ENCODE data around the gene UNC79.

The UNC79 gene

DNA sequence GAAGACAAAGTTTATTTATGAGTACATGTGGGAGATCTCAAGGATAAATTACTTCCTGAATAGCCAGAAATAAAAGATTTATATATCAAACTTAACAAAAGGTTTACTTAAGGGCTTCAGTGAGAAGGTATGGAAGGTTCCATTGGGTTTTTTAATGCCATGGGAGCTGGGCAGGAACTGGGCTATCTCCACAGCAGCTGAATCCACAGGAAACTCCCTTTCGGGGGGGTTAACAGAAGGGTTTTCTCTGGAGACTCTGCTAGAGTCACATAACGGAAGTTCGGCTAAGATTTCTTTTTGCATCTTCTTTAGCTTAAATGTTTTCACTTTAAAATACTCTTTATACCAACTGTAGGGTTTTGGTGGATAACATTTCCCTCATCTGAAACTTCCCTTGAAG, 113.5 kb downstream of the UNC79 start:
- H3K23ac ChIP-seq (ENCODE audit: low read depth, low read length, poor library complexity) = no peak overlapping the region
- no peak overlapping the region for H2BK5ac ChIP-seq (ENCODE audit: low read length)
- no peaks in the 10 kb centered on the region for H3K27me3 ChIP-seq (ENCODE audit: control insufficient read depth in 3 of 3, insufficient read depth in 3 of 3, low read depth in 1 of 3, low read length in 3 of 3)
- H2BK12ac ChIP-seq (ENCODE audit: low read length) = no peak overlapping the region
- H3K79me1 ChIP-seq (ENCODE audit: low read depth, low read length) = no peaks in the 10 kb centered on the region
- no peaks in the 10 kb centered on the region for H3K4me1 ChIP-seq (ENCODE audit: control insufficient read depth in 2 of 2, insufficient read depth in 1 of 2, low read depth in 1 of 2, low read length in 2 of 2)
- WGBS, 2 donors (ENCODE audit: extremely low coverage in 2 of 2, insufficient read length in 2 of 2, insufficient replicate concordance in 1 of 2) = no CpG with 5 or more reads among the region's 3 CpGs
- H4K8ac ChIP-seq (ENCODE audit: low read depth, low read length) = no peak overlapping the region
- no peak overlapping the region for H3K27ac ChIP-seq (replicated peaks; ENCODE audit: low read length)
- no peak overlapping the region for H3K4ac ChIP-seq (ENCODE audit: low read length)
- no peak overlapping the region for H2BK15ac ChIP-seq (ENCODE audit: low read length)
- H2AFZ ChIP-seq (ENCODE audit: low read length) = no peak overlapping the region
- no peak for DNase-seq (ENCODE audit: low spot score)
- peaks cover 0 to 3% of the 10 kb centered on the region in 2 donors for H3K9me3 ChIP-seq (replicated peaks in 1 of 2; ENCODE audit: control insufficient read depth in 2 of 2, insufficient read depth in 1 of 2, low read depth in 1 of 2, low read length in 2 of 2)
- no peak overlapping the region for H3K4me3 ChIP-seq (ENCODE audit: low read length in 2 of 2)
- H3K18ac ChIP-seq (ENCODE audit: low read length) = no peak overlapping the region
- H3K9ac ChIP-seq (ENCODE audit: low read depth, low read length, poor library complexity) = no peak overlapping the region
- no peak overlapping the region for H3K14ac ChIP-seq (ENCODE audit: low read length)
- H2AK5ac ChIP-seq (ENCODE audit: low read depth, low read length) = no peak overlapping the region
- H2BK120ac ChIP-seq (ENCODE audit: low read depth, low read length) = no peak overlapping the region
- H4K91ac ChIP-seq (ENCODE audit: low read depth, low read length, poor library complexity) = no peak overlapping the region
- H3K36me3 ChIP-seq (replicated peaks in 1 of 2; ENCODE audit: control insufficient read depth in 2 of 2, insufficient read depth in 2 of 2, low read length in 2 of 2) = no peaks in the 10 kb centered on the region
- no peak overlapping the region for H3K4me2 ChIP-seq (ENCODE audit: insufficient read depth, low read length, poor library complexity, severe bottlenecking)

DNA sequence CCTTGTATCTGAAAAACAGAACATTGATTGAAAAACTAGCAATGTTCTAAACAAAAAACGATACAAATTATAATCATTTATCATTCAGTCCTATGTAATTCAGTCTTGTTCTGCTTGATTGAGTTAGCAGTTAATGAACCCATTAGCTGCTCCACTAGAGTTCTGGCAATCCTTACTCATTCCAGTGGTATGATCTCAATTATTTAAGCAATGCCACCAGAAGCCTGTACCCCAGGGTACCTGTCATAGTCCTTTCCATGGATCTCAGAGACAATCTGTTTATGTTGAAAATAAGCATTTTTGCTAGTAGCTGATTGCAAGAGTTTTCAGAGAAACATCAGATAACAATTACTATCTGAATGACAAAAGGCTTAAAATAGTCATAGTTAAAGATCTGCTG, 115.9 kb downstream of the UNC79 start:
- Histone ChIP-seq H3K4me2 (ENCODE audit: insufficient read depth, low read length, poor library complexity, severe bottlenecking) (no peak overlapping the region), H3K27ac (replicated peaks; ENCODE audit: low read length) (no peak overlapping the region), H3K4me1 (ENCODE audit: control insufficient read depth in 2 of 2, insufficient read depth in 1 of 2, low read depth in 1 of 2, low read length in 2 of 2) (no peaks in the 10 kb centered on the region), H4K91ac (ENCODE audit: low read depth, low read length, poor library complexity) (no peak overlapping the region), H2BK120ac (ENCODE audit: low read depth, low read length) (no peak overlapping the region), H2BK15ac (ENCODE audit: low read length) (no peak overlapping the region), H3K4ac (ENCODE audit: low read length) (no peak overlapping the region), H2BK12ac (ENCODE audit: low read length) (no peak overlapping the region), H3K23ac (ENCODE audit: low read depth, low read length, poor library complexity) (no peak overlapping the region), H3K18ac (ENCODE audit: low read length) (no peak overlapping the region), H3K79me1 (ENCODE audit: low read depth, low read length) (no peaks in the 10 kb centered on the region), H2AFZ (ENCODE audit: low read length) (no peak overlapping the region), H2BK5ac (ENCODE audit: low read length) (no peak overlapping the region), H2AK5ac (ENCODE audit: low read depth, low read length) (no peak overlapping the region), H4K8ac (ENCODE audit: low read depth, low read length) (no peak overlapping the region), H3K27me3 (ENCODE audit: control insufficient read depth in 3 of 3, insufficient read depth in 3 of 3, low read depth in 1 of 3, low read length in 3 of 3) (no peaks in the 10 kb centered on the region), H3K14ac (ENCODE audit: low read length) (no peak overlapping the region), H3K9ac (ENCODE audit: low read depth, low read length, poor library complexity) (no peak overlapping the region), H3K4me3 (ENCODE audit: low read length in 2 of 2) (no peak overlapping the region), H3K36me3 (replicated peaks in 1 of 2; ENCODE audit: control insufficient read depth in 2 of 2, insufficient read depth in 2 of 2, low read length in 2 of 2) (no peaks in the 10 kb centered on the region), H3K9me3 (replicated peaks in 1 of 2; ENCODE audit: control insufficient read depth in 2 of 2, insufficient read depth in 1 of 2, low read depth in 1 of 2, low read length in 2 of 2) (peaks cover 0 to 3% of the 10 kb centered on the region in 2 donors)
- no CpG with 5 or more reads among the region's 1 CpG for WGBS, 2 donors (ENCODE audit: extremely low coverage in 2 of 2, insufficient read length in 2 of 2, insufficient replicate concordance in 1 of 2)
- DNase-seq (ENCODE audit: low spot score) = no peak

DNA sequence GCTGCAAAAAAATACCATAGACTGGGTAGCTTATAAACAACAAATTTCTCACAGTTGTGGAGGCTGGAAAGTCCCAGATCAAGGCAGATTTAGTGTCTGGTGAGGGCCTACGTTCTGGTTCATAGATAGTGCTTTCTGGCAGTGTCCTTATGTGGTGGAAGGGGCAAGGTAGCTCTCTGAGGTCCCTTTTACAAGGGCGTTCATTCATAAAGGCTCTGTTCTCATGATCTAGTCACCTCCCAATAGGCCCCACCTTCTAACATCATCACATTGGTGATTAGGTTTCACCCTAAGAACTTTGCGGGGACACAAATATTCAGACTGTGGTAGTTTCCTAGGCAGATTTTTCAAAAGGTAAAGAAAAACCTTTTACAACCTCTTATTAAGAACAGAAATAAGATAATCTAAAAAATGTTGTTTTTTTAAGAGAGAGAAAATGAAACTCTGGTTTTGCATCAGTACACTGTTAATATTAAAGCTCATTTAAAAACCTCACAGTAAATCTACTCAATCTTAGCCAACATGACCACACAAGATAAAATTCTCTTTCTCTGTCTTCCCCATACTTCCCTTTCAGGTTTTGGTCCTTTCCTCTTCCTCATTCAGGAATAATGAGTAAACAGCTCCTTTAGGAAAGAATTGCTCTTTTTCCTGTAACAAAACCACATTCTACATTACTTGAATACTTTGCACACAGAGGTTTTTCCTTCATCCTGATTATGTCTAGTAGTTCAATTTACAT, 117.5 kb downstream of the UNC79 start:
- Histone ChIP-seq H2BK5ac (ENCODE audit: low read length) (no peak overlapping the region), H3K4ac (ENCODE audit: low read length) (no peak overlapping the region), H4K8ac (ENCODE audit: low read depth, low read length) (no peak overlapping the region), H4K91ac (ENCODE audit: low read depth, low read length, poor library complexity) (no peak overlapping the region), H3K23ac (ENCODE audit: low read depth, low read length, poor library complexity) (no peak overlapping the region), H2AK5ac (ENCODE audit: low read depth, low read length) (no peak overlapping the region), H2BK15ac (ENCODE audit: low read length) (no peak overlapping the region), H3K4me3 (ENCODE audit: low read length in 2 of 2) (no peak overlapping the region), H3K79me1 (ENCODE audit: low read depth, low read length) (no peaks in the 10 kb centered on the region), H2BK12ac (ENCODE audit: low read length) (no peak overlapping the region), H3K14ac (ENCODE audit: low read length) (no peak overlapping the region), H2BK120ac (ENCODE audit: low read depth, low read length) (no peak overlapping the region), H3K27me3 (ENCODE audit: control insufficient read depth in 3 of 3, insufficient read depth in 3 of 3, low read depth in 1 of 3, low read length in 3 of 3) (no peaks in the 10 kb centered on the region), H3K4me1 (ENCODE audit: control insufficient read depth in 2 of 2, insufficient read depth in 1 of 2, low read depth in 1 of 2, low read length in 2 of 2) (no peaks in the 10 kb centered on the region), H3K9ac (ENCODE audit: low read depth, low read length, poor library complexity) (no peak overlapping the region), H3K4me2 (ENCODE audit: insufficient read depth, low read length, poor library complexity, severe bottlenecking) (no peak overlapping the region), H3K18ac (ENCODE audit: low read length) (no peak overlapping the region), H2AFZ (ENCODE audit: low read length) (no peak overlapping the region), H3K36me3 (replicated peaks in 1 of 2; ENCODE audit: control insufficient read depth in 2 of 2, insufficient read depth in 2 of 2, low read length in 2 of 2) (no peaks in the 10 kb centered on the region), H3K27ac (replicated peaks; ENCODE audit: low read length) (no peak overlapping the region), H3K9me3 (replicated peaks in 1 of 2; ENCODE audit: control insufficient read depth in 2 of 2, insufficient read depth in 1 of 2, low read depth in 1 of 2, low read length in 2 of 2) (no peaks in the 10 kb centered on the region)
- no CpG with 5 or more reads among the region's 3 CpGs for WGBS, 2 donors (ENCODE audit: extremely low coverage in 2 of 2, insufficient read length in 2 of 2, insufficient replicate concordance in 1 of 2)
- no peak for DNase-seq (ENCODE audit: low spot score)

DNA sequence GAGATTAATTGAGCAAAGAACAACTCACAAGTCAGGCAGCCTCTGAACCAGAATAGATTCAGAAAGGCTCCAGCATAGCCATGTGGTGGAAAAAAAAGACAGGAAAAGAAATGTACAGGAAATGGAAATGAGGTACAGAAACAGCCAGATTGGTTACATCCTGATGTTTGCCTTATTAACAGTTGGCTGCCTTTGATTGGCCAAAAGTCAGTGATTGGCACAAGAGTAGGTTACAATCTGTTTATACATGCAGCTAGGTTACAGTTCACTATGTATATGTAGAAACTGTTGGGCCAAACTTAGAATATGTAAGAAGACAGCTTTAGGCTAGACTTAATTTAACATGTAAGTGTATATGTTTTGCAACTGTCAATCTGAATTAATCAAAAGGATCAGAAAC, 118.9 kb downstream of the UNC79 start:
- Histone ChIP-seq H3K27me3 (ENCODE audit: control insufficient read depth in 3 of 3, insufficient read depth in 3 of 3, low read depth in 1 of 3, low read length in 3 of 3) (no peaks in the 10 kb centered on the region), H3K18ac (ENCODE audit: low read length) (no peak overlapping the region), H2AFZ (ENCODE audit: low read length) (no peak overlapping the region), H4K8ac (ENCODE audit: low read depth, low read length) (no peak overlapping the region), H2BK5ac (ENCODE audit: low read length) (no peak overlapping the region), H3K4me2 (ENCODE audit: insufficient read depth, low read length, poor library complexity, severe bottlenecking) (no peak overlapping the region), H3K23ac (ENCODE audit: low read depth, low read length, poor library complexity) (no peak overlapping the region), H3K4ac (ENCODE audit: low read length) (no peak overlapping the region), H3K36me3 (replicated peaks in 1 of 2; ENCODE audit: control insufficient read depth in 2 of 2, insufficient read depth in 2 of 2, low read length in 2 of 2) (no peaks in the 10 kb centered on the region), H3K14ac (ENCODE audit: low read length) (no peak overlapping the region), H3K4me1 (ENCODE audit: control insufficient read depth in 2 of 2, insufficient read depth in 1 of 2, low read depth in 1 of 2, low read length in 2 of 2) (no peaks in the 10 kb centered on the region), H3K4me3 (ENCODE audit: low read length in 2 of 2) (no peak overlapping the region), H2BK12ac (ENCODE audit: low read length) (no peak overlapping the region), H3K27ac (replicated peaks; ENCODE audit: low read length) (no peak overlapping the region), H3K79me1 (ENCODE audit: low read depth, low read length) (no peaks in the 10 kb centered on the region), H2AK5ac (ENCODE audit: low read depth, low read length) (no peak overlapping the region), H2BK120ac (ENCODE audit: low read depth, low read length) (no peak overlapping the region), H3K9me3 (replicated peaks in 1 of 2; ENCODE audit: control insufficient read depth in 2 of 2, insufficient read depth in 1 of 2, low read depth in 1 of 2, low read length in 2 of 2) (no peaks in the 10 kb centered on the region), H4K91ac (ENCODE audit: low read depth, low read length, poor library complexity) (no peak overlapping the region), H2BK15ac (ENCODE audit: low read length) (no peak overlapping the region), H3K9ac (ENCODE audit: low read depth, low read length, poor library complexity) (no peak overlapping the region)
- no peak for DNase-seq (ENCODE audit: low spot score)

Measured in neuronal stem cell (in vitro differentiated cells).